ENCODE measurements around the gene LRRC8C. TPM values are rescaled to one million over a fixed set of nuclear protein-coding genes. Genes with fewer than 3 reads are reported as not detected.

Gene LRRC8C
- total RNA-seq, 1 donor from 2014 or later, result 5.5 TPM

GRCh38 chr1:89692601-89693521 is 59.9 kb downstream of the LRRC8C start:
- FAIRE-seq (peak; percentile 28), DNase-seq (ENCODE audit: low read depth) (peak; percentile 13)
- H3K4me3 ChIP-seq (ENCODE audit: low read depth, low read length), result no peak overlapping the region
- TF ChIP-seq CTCF (IDR thresholded peaks at IDR 0.05; ENCODE audit: insufficient read depth, low read length, severe bottlenecking), result no peak
- H3K27me3 ChIP-seq (ENCODE audit: control insufficient read depth, insufficient read depth, low read length), result no peaks in the 10 kb centered on the region
- H3K36me3 ChIP-seq (ENCODE audit: control insufficient read depth, insufficient read depth, low read length), result peaks cover 3% of the 10 kb centered on the region

DNA sequence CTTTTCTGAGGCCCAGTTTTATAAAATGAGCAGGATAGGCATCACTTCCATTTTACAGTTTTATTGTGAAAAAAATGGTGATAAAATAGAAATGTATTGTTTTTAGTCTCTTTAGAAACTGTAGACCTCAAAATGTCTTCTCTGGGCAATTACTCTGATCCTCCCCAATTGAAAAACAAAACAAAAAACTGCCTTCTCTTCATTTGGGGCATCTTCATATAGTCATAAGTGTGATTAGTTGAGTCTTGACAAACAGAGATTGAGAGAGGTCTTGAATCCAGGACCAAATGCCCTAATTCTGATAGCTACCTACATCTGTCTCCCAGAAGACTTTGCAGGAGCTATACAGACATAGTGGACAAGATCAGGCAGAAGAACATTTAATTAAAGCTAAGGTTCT is 62.9 kb downstream of the LRRC8C start:
- Histone ChIP-seq H3K36me3 (ENCODE audit: control insufficient read depth, insufficient read depth, low read length) (peaks cover 2% of the 10 kb centered on the region), H3K4me3 (ENCODE audit: low read depth, low read length) (no peak overlapping the region), H3K27me3 (ENCODE audit: control insufficient read depth, insufficient read depth, low read length) (no peaks in the 10 kb centered on the region)
- DNase-seq (ENCODE audit: low read depth), result no peak
- FAIRE-seq, result no peak
- no peak for TF ChIP-seq CTCF (IDR thresholded peaks at IDR 0.05; ENCODE audit: insufficient read depth, low read length, severe bottlenecking)

DNA sequence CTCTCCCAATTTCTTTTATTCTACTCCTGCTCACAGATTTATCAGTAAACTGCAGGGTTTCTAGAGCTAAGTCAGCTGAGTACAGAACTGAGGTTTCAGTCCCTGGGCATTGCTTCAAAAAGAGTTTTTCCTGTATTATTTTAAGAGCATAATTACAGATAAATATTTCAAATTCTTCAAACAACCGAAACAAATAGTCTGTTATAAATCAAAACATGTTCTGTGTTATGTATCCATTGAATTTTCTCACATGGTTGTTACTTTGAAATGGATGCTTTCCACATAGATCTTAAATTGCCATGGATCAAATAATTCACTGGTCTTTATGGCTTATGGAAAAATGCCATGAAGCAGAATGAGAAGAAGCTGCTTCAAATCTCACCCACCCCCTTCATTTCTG is 64.5 kb downstream of the LRRC8C start:
- Histone ChIP-seq H3K36me3 (ENCODE audit: control insufficient read depth, insufficient read depth, low read length) (peaks cover 2% of the 10 kb centered on the region), H3K27me3 (ENCODE audit: control insufficient read depth, insufficient read depth, low read length) (no peaks in the 10 kb centered on the region), H3K4me3 (ENCODE audit: low read depth, low read length) (no peak overlapping the region)
- no peak for TF ChIP-seq CTCF (IDR thresholded peaks at IDR 0.05; ENCODE audit: insufficient read depth, low read length, severe bottlenecking)
- FAIRE-seq, result no peak
- DNase-seq (ENCODE audit: low read depth), result no peak

GRCh38 chr1:89698020-89698560 is 65.2 kb downstream of the LRRC8C start:
- Histone ChIP-seq H3K27me3 (ENCODE audit: control insufficient read depth, insufficient read depth, low read length) (no peaks in the 10 kb centered on the region), H3K36me3 (ENCODE audit: control insufficient read depth, insufficient read depth, low read length) (peaks cover 2% of the 10 kb centered on the region), H3K4me3 (ENCODE audit: low read depth, low read length) (no peak overlapping the region)
- TF ChIP-seq CTCF (IDR thresholded peaks at IDR 0.05; ENCODE audit: insufficient read depth, low read length, severe bottlenecking), result no peak
- no peak for FAIRE-seq
- DNase-seq (ENCODE audit: low read depth), result no peak

DNA sequence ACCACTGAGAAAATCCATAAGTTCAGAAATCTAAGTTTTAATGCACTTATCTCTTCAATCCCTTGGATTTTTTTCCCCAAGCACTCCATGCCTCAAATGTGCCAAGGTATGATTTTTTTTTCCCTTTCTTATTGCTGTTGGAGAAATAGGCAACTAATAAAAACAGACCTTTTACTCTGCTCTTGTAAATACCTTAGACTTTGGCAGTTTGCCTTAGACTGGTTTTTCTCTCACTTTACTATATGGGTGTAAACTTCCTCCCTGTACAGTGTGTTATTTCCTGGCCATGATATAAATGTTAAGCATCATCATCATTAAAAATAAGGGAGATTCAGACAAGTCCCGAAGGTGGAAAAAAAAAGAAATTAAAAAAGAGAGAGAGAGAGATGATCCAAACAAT is 65.7 kb downstream of the LRRC8C start:
- Histone ChIP-seq H3K36me3 (ENCODE audit: control insufficient read depth, insufficient read depth, low read length) (peaks cover 2% of the 10 kb centered on the region), H3K4me3 (ENCODE audit: low read depth, low read length) (no peak overlapping the region), H3K27me3 (ENCODE audit: control insufficient read depth, insufficient read depth, low read length) (no peaks in the 10 kb centered on the region)
- DNase-seq (ENCODE audit: low read depth) (no peak), FAIRE-seq (no peak)
- TF ChIP-seq CTCF (IDR thresholded peaks at IDR 0.05; ENCODE audit: insufficient read depth, low read length, severe bottlenecking), result no peak

Measured in bronchial epithelial cell (primary cell).